COLO668 (cell line): ENCODE data around the gene ITGAL.
"Not testable (repeated sequence)": the region's sequence is repeated elsewhere in the genome, so short reads cannot be mapped to it uniquely, and the experiment has no call there.

ENCODE experiments used
- DNase-seq: peaks from one replicate; lab custom pipeline; 2025; ENCODE audit not compliant: unreplicated experiment; lab: John Stamatoyannopoulos, UW

The ITGAL gene

DNA sequence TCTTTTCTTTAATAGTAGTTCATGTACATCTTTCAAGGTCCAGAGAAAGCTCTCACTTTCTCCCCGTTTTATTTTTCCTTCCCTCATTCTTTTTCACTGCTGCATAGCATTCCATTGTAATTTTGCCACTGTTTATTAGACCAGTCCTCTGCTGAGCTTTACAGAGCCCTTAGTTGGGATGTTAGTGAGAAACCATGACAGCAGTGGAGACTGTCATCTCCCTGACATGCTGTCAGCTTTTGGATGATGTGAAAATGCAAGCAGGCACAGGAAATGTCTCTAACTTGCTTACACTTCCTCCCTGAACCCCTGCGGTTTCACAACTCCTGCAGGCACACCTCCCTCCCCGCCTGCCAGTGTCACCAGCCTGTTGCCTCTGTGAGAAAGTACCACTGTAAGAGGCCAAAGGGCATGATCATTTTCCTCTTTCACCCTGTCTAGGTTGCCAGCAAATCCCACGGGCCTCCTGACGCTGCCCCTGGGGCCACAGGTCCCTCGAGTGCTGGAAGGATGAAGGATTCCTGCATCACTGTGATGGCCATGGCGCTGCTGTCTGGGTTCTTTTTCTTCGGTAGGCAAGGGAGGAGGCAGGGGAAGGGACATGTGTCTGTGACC, at the start of gene ITGAL:
Gene ITGAL, plus strand, starts transcription at position 415 of the 615 bp plus-strand sequence. Its CDS starts 96 bp downstream, at position 511.
- DNase-seq: no peak

DNA sequence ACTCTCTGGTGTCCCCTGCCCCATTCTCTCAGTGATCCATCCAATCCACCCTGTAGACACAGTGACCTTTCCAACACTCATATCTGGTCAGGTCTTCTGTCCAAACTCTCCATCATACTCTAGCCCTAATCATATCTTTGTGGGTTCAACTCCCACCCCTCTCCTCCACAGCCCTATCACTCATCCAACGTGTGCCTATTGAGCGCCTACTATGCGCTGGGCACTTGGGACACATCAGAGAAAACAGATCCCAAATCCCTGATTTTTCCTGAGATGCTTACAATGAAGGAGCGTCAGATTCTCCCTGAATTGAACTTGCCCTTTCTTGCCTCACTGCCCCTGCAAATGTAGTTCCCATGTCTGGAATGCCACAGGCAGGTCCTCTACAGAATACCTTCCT, 44.5 kb upstream of the ITGAL start:
- DNase-seq: no peak

DNA sequence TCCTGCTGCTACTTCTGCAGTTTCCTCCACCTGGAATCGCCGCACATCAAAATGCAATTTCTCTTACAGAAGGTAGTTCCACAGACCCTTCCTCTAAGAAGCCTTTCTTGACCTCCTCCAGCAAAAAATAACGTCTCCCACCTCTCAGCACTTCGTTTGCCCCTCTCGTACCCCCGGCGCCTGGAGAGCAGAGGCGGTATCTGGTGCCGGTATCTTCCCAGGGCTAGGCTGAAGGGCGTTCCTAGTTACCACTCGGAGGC, 43.2 kb upstream of the ITGAL start:
- no peak for DNase-seq

DNA sequence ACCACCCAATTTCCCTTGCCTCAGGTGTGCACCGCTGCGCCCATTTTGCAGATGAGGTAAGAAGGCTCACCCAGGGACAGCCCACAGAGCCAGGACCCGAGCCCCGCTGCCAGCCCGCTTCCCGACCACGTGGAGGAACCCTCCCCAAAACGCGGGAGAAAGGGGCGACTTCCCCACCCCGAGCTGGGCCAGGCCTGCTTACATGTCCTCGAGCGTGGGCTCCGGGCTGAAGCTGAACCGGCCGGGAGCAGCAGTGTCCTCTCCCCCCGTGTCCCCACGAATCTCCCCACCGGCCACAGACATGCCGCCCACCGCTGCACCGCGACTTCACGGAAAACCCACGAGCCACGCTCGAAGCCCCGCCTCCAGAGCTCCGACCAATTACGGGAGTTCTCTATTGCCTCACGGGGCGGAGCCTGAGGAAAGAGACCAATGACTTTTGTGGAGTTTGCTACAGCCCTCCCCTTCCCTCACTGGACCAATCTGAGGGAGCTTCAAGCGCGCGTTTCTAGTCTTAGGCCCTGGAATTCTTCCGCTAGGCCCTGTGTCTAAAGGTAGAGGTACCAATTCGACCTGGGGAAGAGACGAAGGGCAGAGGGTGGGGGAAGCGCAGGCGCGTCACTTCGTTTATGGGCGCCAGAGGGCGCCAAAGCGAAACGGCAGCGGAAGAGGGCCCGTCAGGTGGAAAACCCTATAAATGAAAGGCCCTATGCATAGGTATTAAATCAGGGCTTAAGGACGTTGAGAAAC, 42.7 kb upstream of the ITGAL start, which contains the start of gene DCTPP1:
Gene DCTPP1, minus strand, starts transcription at position 353 of the 750 bp plus-strand sequence. Its CDS starts 50 bp downstream, at position 303.
- peak; percentile 98 for DNase-seq

DNA sequence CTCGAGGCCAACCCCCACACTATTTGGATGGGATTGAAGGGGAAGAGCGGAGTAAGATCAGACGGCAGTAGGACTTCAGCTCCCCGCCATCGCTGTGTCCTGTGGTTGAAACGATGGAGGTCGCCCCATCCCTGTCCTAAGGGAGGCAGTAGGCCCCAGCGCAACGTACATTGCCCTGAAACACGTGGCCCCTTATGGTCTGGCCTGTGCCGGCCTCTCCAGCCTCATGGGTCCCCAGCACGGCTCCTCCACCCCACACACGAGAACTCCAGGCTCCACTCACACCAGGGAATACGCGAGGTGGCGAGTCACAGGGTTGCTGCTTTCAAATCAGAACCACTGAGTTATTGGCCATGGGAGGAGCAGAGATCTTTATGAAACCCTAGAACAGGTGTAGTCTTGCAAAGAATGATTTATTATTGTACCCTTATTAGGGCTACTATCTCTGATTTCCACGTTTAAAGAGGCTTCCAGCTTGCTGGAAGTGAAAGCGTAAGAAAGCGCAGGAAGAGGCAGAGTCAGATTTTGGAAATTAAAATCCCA, 42.0 kb upstream of the ITGAL start:
- no peak for DNase-seq

DNA sequence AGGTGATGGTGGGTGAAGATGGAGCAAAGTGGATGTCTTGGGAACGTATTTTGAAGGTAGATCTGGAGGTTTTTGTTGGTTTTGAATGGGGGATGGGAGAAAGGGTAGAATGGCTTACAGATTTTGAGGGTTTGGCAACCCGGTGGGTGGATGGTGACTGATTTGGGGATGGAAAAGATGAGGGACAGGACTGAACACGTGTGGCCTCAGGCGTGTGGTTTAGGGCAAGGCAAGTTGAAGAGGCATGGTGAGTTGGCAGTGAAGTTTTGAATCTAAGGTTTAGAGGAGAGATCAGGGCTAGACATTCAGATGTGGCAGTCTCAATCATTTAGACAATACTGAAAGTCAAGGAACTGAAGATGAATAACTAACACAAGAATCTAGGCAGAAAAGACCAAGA, 37.7 kb upstream of the ITGAL start:
- DNase-seq: no peak

DNA sequence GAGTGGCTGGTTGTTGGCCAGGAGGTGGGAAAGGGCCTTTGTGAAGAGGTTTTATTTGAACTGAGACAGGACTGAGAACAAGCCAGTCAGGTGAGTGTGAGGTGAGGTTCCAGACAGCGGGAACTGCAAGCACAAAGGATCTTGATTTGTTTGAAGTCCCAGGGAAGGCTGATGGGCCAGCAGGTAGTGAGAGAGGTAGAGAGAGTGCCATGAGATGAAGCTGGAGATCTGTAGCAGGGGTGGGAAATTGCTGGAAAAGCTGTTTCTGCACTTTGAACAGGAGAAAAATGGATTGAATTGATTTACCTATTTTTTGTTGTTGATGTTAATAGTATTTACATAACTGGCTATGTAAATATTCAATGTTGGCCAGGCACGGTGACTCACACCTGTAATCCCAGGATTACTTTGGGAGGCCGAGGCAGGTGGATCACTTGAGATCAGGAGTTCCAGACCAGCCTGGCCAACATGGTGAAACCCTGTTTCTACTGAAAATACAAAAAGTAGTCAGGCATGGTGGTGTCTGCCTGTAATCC, 35.0 kb upstream of the ITGAL start:
- peak; percentile 60 for DNase-seq

DNA sequence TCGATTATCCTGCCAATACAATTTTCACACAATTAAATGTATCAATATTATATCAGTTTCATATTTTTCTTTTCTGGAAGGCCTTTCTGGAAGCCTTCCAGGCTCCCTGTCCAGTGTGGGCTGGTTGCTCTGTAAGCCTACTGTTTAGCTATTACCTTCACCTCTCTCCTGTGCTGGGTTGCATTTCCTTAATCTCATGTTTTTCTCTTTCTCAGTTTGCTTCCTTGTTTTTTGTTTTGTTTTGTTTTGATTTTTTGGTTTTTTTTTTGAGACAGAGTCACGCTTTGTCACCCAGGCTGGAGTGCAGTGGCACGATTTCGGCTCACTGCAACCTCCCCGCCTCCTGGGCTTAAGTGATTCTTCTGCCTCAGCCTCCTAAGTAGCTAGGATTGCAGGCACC, 33.7 kb upstream of the ITGAL start:
- no peak for DNase-seq

DNA sequence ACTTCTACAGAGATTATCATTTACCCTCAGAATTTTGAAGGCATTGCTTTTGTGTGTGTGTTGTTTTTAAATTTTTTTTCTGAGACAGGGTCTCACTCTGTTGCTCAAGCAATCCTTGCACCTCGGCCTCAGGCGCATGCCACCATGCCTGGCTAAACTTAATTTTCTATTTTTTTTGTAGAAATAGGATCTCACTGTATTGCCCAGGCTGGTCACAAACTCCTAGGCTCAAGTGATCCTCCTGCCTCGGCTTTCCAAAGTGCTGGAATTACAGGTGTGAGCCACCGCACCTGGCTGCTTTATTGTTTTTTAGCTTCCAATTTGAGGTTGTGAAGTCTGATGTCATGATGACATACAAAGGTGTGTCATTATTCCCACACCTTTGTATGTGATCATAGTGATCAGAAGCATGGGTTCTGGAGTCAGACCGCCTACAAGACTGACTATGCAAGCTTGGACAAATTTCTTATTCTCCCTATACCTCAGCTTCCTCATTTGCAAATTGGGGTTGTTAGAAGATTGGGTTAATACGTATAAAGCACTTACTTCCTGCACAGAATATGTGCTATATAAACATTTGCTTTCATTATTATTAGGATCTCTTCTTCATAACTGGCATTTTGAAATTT, 32.7 kb upstream of the ITGAL start:
- DNase-seq: no peak

DNA sequence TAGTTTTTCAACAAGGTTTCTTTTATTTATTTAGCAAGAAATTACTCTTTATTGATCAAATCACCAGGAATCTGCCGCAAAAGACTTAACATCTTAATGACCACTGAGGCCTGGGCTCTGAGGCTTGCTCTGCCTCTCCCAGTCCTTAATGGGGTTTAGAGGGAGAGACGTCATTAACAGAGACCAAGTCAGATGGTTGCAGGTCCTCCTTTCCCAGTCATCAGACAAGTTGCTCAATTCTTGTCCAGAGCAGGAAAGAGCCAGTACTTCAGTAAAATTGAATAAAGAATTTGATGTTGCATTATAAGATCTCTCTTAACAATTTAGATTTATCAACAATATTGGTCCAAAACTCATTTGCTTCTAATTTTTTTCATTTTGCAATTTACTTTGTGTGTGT, 28.9 kb upstream of the ITGAL start:
- DNase-seq: no peak

DNA sequence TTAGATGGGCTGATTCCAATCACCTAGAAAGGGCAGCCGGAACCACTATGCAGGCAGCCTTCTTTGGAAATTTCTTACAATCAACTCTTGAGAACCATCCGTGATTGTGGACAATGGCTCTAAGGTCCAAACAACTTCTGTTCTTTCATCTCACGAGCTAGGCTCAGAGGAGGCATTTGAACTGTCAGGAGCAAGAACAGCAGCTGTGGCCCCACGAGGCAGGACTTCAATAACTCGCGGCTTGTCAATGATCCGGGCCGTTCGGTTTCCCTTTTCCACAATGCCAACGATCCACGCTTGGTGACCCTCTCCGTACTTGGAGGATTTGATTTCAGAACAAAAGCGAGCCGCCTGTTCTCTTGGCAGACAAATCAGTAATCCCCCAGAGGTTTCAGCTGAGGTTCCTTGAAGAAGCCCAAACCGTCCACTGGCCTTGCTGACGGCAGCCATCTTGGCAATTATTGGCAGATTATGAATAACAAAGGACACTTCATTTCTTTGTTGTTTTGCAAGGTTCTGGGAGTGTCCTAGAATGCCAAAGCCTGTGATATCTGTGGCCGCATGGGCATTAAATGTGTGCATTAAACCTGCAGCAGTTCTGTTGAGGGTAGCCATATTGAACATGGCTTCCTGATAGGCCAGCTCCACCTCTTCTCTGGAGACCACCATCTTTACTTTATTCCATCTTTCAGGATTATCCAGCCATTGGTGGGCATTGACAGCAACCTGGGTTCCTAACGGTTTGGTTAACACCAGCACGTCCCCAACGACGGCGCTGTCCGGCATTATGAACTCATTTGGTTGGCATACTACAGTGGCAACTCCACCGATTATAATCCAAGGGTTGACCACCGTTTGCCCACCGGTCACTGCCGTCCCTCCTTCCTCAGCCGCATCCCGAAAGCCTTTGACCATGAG, 28.1 kb upstream of the ITGAL start:
- peak; percentile 21 for DNase-seq

DNA sequence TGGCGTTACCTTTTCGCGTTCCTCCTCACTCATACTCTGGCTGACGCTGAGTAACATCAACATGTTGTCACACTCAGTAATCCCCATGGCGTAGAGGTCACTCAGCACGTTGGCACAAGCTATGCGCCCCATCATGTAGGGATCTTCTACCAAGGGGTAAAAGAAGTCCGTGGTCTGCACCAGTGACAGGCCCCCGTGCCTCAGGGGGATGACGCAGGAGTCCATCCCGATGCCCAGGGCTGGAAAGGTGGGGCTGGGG, 27.5 kb upstream of the ITGAL start:
- DNase-seq: no peak

DNA sequence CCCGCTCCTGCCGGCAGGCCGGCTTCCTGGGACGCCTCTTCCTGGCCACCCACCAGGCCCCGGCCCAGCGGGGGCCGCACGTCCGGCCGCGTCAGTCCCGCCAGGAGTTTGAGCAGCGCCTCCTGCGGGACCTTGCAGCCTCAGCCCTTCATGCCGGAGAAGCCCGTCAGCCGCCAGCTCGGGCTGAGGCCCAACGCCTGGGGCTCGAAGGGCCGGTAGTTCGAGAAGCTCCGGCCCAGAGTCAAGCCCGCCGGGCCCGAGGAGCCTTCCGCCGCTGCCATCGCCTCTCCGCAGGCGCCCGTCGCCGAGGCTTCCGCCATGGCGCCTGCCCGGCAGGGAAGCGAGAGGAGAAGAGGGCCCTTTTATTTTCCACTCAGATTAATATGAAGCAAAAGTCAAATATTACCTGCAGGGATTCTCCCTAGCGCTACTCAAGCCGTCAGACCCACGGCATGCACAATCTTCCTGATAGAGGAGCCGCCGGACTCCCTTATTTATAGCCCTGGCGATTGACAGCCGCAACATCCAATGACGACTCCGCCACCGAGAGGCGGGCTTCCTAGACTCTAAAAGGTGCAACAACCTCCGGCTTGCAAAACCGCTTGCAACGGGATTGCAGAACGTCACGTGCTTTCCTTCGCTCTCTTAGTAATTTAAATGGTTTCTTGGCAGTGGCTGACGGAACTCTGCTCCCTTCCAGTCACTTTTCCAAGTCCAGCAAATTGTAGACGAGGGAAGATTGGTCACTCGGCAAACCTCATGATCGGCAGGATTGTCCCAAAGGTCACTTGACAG, 26.9 kb upstream of the ITGAL start, which contains the start of gene SEPHS2:
Gene SEPHS2, minus strand, starts transcription at position 467 of the 795 bp plus-strand sequence. Its CDS starts 147 bp downstream, at position 320.
- peak; percentile 95 for DNase-seq

DNA sequence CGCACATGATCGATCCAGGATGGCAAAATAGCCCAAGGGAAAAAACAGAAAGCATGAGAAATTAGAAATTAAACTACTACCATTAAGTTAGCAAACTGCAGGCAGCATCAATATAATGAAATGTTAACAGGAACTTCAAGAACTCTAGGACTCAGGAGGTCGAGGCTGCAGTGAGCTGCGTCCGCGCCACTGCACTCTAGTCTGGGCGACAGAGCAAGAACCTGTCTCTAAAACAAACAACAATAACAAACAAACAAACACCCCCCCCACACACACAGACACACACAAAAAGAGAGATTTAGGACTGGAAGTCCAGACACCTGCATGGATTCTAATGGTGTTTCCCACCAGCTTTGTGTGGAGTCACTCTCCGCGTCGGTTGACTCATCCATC, 26.3 kb upstream of the ITGAL start:
- no peak for DNase-seq

DNA sequence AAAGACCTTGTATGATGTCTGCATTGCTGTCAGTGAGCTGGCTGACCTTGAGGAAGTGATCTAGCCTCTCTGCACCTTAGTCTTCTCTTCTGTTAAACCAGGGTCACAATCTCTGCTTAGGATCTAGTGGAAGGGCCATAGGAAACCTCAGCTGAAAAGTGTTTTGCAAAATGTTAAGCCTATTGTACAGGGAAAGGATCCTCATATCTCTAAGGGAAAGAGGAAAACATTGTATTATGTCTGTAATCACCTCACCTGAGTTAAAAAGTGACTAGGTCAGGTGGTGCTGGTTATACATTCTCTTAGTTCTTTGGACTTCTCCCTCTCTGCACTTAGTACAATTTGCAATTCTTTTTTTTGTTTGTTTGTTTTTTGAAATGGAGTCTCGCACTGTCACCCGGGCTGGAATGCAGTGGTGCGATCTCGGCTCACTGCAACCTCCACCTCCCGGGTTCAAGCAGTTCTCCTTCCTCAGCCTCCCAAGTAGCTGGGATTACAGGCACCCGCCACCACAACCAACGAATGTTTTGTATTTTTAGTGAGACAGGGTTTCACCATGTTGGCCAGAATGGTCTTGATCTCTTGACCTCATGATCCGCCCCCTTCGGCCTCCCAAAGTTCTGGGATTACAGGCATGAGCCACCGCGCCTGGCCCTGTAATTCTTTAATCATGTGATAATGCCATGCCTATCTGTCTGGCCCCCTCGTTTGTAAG, 24.9 kb upstream of the ITGAL start:
- no peak for DNase-seq

DNA sequence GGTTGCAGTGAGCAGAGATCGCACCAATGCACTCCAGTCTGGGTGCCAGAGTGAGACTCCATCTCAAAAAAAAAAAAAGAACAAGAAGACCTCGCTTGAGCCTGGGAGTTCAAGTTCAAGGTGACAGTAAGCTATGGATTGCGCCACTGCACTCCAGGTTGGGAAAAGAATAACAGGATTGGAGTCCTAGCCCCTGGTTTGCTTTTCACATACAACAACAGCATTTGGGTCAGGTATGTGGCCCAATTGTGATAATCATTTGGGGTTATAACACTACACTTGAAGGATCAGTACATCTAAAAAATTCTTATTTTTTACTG, 23.5 kb upstream of the ITGAL start:
- no peak for DNase-seq

DNA sequence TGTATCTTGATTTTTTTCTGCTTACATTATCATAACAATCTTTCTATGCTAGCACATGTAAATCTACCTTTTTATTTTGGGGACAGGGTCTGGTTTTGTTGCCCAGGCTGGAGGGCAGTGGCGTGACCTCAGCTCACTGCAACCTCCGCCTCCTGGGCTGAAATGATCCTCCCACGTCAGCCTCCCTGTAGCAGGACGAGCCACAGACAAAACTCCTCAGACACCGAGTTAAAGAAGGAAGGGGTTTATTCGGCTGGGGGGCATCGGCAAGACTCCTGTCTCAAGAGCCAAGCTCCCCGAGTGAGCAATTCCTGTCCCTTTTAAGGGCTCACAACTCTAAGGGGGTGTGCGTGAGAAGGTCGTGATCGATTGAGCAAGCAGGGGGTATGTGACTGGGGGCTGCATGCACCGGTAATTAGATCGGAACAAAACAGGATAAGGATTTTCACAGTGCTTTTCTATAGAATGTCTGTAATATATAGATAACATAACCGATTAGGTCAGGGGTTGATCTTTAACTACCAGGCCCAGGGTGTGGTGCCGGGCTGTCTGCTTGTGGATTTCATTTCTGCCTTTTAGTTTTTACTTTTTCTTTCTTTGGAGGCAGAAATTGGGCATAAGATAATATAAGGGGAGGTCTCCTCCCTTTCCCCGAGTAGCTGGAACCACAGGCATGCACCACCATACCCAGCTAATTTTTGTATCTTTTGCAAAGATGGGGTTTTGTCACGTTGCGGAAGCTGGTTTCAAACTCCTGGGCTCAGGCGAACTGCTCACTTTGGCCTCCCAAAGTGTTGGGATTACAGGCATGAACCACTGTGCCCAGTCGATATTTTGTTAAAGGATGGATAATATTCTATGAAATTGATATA, 19.6 kb upstream of the ITGAL start:
- DNase-seq: not testable (repeated sequence)

DNA sequence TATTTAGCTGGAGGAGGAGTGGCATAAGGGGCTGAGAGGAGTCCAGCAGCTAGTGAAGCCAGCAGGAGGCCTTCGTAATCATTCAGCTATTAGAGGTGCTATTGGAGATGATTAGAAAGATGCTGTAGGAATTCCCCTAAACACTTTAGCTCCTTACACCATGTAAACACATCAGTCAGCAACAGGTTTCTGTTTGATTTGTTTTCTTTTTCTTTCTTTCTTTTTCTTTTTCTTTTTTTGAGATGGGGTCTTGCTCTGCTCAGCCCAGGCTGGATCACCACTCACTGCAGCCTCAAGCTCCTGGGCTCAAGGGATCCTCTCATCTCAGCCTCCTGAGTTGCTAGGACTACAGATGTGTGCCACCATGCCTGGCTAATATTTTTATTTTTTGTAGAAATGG, 16.2 kb upstream of the ITGAL start:
- no peak for DNase-seq

DNA sequence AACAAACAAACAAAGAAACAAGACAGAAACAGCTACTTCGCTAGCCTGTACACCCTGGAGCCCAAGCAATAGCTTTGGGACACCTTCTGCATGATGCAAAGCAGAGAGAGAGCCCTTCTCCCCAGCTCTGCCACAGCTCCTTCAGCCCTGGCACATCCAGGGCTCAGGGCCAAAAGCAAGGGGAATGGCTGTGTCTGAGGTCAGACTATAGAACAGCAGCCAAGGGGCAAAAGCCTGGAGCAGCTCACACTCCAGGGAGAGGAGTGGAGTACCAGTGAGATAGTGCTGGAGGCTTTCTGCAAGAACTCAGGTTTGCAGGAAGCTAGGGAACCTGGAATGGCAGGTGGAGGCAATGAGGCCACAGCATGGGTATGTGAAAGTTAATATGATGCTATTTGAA, 15.3 kb upstream of the ITGAL start:
- no peak for DNase-seq
